ENCODE results near the gene SNX32. TPM values are rescaled to one million over a fixed set of nuclear protein-coding genes. Genes with fewer than 3 reads are reported as not detected.

The SNX32 gene
- total RNA-seq, 4 donors from 2014 or later: 0.45 TPM; not detected in 3

- Histone ChIP-seq H3K27ac (peak overlapping the region; percentile 83 to 99 (median 86)), H3K36me3 (peaks cover 32 to 34% of the 10 kb centered on the region in 2 donors), H3K4me3 (replicated peaks in 1 of 3) (peak overlapping the region; percentile 88 to 99 (median 98)), H3K9me3 (no peaks in the 10 kb centered on the region), H3K4me1 (peaks cover 17 to 34% of the 10 kb centered on the region in 2 donors), H3K27me3 (no peaks in the 10 kb centered on the region)
- intact Hi-C loops (cut with DNase I): no loop called here
- TF ChIP-seq CTCF (IDR thresholded peaks at IDR 0.05) (no peak), POLR2A (IDR thresholded peaks at IDR 0.05) (peak in 1 of 2 donors; percentile 74)
- WGBS, 2 donors: 3 to 8% methylated on average over 11 to 12 of the region's 57 CpGs
- peak; percentile 80 to 85 for DNase-seq
Observed at GRCh38 chr11:65856689-65857499, 23.1 kb downstream of the SNX32 start.

- intact Hi-C loops (cut with DNase I): no loop called here
- peaks cover 17 to 38% of the 10 kb centered on the region in 2 donors for H3K4me1 ChIP-seq
- TF ChIP-seq CTCF (IDR thresholded peaks at IDR 0.05): no peak
- TF ChIP-seq POLR2A (IDR thresholded peaks at IDR 0.05): no peak
Observed at GRCh38 chr11:65857500-65857852, 23.7 kb downstream of the SNX32 start.

GRCh38 chr11:65857853-65858680 is 24.3 kb downstream of the SNX32 start, which contains the start of gene CFL1:
Gene CFL1, minus strand, starts transcription at chr11:65858180. Its CDS starts 81 bp downstream, at chr11:65858099.
- Histone ChIP-seq H3K27ac (peak within 1 kb of the TSS; percentile 92 to 100 (median 99)), H3K4me3 (replicated peaks in 1 of 3) (peak within 1 kb of the TSS; percentile 88 to 99 (median 98)), H3K27me3 (no peaks in the 10 kb centered on the region), H3K4me1 (peaks cover 17 to 38% of the 10 kb centered on the region in 2 donors), H3K9me3 (no peaks in the 10 kb centered on the region), H3K36me3 (peaks cover 31 to 35% of the 10 kb centered on the region in 2 donors)
- intact Hi-C loops (cut with DNase I): no loop called here
- WGBS, 2 donors: 0 to 1% methylated on average over 10 to 27 of the region's 92 CpGs
- peak; percentile 99 for DNase-seq
- TF ChIP-seq POLR2A (IDR thresholded peaks at IDR 0.05) (peak; percentile 77 to 98), CTCF (IDR thresholded peaks at IDR 0.05) (peak in 1 of 6 experiments; percentile 5)

More at GRCh38 chr11:65857500-65857852, 23.7 kb downstream of the SNX32 start:
- Histone ChIP-seq H3K4me3 (replicated peaks in 1 of 3) (peak overlapping the region; percentile 88 to 99 (median 98)), H3K27me3 (no peaks in the 10 kb centered on the region), H3K9me3 (no peaks in the 10 kb centered on the region), H3K36me3 (peaks cover 32 to 38% of the 10 kb centered on the region in 2 donors), H3K27ac (peak overlapping the region; percentile 83 to 99 (median 86))
- WGBS, 2 donors: 0 to 2% methylated on average over 11 to 26 of the region's 49 CpGs
- peak in 1 of 2 donors; percentile 31 for DNase-seq

- intact Hi-C loops (cut with DNase I): no loop called here
- H3K4me1 ChIP-seq: peaks cover 17 to 38% of the 10 kb centered on the region in 2 donors
- peak overlapping the region in 2 of 3 donors; percentile 17 to 84 for H3K4me3 ChIP-seq (replicated peaks in 1 of 3)
- WGBS, 2 donors: 1% methylated on average over 10 of the region's 10 CpGs
- no peaks in the 10 kb centered on the region for H3K27me3 ChIP-seq
- no peak for DNase-seq
- no peaks in the 10 kb centered on the region for H3K9me3 ChIP-seq
- H3K36me3 ChIP-seq: peaks cover 31 to 34% of the 10 kb centered on the region in 2 donors
- TF ChIP-seq POLR2A (IDR thresholded peaks at IDR 0.05) (no peak), CTCF (IDR thresholded peaks at IDR 0.05) (no peak)
- peak overlapping the region; percentile 92 to 100 (median 99) for H3K27ac ChIP-seq
Observed at GRCh38 chr11:65858681-65859087, 24.9 kb downstream of the SNX32 start.
